ENCODE data around the gene B4GALT5.
"Not testable (repeated sequence)": the region's sequence is repeated elsewhere in the genome, so short reads cannot be mapped to it uniquely, and the experiment has no call there.

Gene B4GALT5

GRCh38 chr20:49713753-49714712 is at the start of gene B4GALT5:
TSS of gene B4GALT5 (minus strand) at chr20:49713878. CDS start at chr20:49713690, 188 bp downstream.
- DNase-seq (ENCODE audit: low read depth in 2 of 2): peak; percentile 45 to 64

- no peak for DNase-seq (ENCODE audit: low read depth in 2 of 2)
Observed at GRCh38 chr20:49762940-49763766, 49.5 kb upstream of the B4GALT5 start.

GRCh38 chr20:49761888-49762287 is 48.2 kb upstream of the B4GALT5 start:
- not testable (repeated sequence) for DNase-seq (ENCODE audit: low read depth in 2 of 2)

DNA sequence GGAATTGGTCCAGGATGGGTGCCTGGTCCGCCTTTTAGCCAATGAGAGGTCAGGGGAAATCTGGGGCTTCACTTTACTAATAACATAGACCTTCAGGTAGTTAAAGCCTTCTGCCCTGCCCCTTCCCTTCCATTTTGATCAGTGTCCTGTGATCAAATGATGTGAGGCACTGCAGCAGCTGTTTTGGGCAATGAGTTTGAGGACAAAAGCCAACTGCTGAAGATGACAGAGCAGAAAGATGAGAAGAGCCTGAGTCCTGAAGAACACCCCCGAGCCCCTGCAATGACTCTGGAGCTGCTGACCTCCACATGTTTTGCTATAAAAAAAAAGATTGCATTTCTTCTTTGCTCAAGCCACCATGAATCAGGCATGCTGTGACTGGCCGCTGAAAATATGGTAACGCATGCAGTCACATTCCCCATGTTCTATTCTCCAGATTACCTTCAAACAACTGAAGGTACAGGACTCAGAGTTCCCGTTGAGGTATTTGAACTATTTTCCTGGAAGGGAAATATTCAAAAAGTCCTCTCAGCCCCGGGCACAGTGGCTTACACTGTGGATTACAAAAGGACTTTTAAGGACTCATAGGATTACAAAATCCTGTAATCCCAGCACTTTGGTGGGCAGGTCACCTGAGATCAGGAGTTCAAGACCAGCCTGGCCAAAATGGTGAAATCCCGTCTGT is 45.7 kb upstream of the B4GALT5 start:
- DNase-seq (ENCODE audit: low read depth in 2 of 2): no peak

DNA sequence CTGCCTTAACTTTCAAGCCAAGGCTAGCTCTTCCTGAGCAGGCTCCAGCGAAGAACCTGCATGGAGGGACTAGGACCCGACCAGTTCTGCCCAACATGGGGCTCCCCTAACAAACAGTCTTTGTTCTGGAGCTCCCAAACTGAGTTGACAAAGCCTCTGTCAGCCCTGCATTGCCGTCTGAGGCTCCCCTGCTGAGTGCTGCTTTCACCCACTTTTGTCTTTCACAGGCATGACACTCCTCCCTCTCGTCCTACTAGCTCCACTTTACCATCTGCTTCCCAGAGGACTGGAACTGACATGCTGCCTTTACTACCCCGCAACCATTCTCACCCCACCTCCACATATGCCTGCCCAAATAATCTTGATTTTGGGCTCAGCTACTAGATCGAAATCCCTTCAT is 45.1 kb upstream of the B4GALT5 start:
- DNase-seq (ENCODE audit: low read depth in 2 of 2): no peak

GRCh38 chr20:49757597-49757996 is 43.9 kb upstream of the B4GALT5 start:
- DNase-seq (ENCODE audit: low read depth in 2 of 2): no peak

GRCh38 chr20:49756241-49756640 is 42.6 kb upstream of the B4GALT5 start:
- no peak for DNase-seq (ENCODE audit: low read depth in 2 of 2)

- no peak for DNase-seq (ENCODE audit: low read depth in 2 of 2)
Observed at GRCh38 chr20:49754596-49754995, 40.9 kb upstream of the B4GALT5 start.

- DNase-seq (ENCODE audit: low read depth in 2 of 2): no peak
Observed at GRCh38 chr20:49753133-49753532, 39.5 kb upstream of the B4GALT5 start.

DNA sequence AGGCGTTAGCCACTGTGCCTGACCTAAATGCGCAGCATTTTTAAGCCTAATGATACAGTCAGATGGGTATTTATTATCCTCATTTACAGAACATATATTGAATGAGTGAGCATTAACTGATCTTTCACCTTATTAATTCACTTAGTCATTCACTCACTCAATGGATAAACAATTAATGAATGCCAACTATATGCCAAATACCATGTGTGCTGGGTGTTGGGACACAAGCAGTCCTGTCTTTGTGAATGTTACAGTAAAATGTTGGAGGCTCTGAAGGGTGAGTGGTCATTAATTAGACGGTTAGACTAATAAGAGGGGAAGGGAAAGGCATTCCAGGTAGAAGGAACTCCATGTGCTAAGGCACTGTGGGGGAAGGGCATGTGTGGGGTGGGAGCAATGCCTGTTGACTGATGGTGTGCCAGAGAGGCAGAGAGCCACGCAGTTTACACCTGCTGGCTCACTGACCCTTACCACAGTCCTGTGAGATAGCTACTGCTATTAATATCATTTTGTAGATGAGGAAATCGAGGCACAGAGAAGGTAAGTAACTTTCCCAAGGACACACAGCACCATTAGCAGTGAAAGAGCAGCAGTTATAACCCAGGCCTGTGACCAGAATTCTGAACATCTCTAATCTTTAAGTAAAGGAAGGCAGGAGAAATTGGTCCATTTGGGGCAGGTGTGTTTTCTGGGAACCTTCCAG is 38.7 kb upstream of the B4GALT5 start:
- no peak for DNase-seq (ENCODE audit: low read depth in 2 of 2)

GRCh38 chr20:49751397-49751736 is 37.7 kb upstream of the B4GALT5 start:
- DNase-seq (ENCODE audit: low read depth in 2 of 2): no peak

- DNase-seq (ENCODE audit: low read depth in 2 of 2): no peak
Observed at GRCh38 chr20:49750611-49751396, 37.1 kb upstream of the B4GALT5 start.

DNA sequence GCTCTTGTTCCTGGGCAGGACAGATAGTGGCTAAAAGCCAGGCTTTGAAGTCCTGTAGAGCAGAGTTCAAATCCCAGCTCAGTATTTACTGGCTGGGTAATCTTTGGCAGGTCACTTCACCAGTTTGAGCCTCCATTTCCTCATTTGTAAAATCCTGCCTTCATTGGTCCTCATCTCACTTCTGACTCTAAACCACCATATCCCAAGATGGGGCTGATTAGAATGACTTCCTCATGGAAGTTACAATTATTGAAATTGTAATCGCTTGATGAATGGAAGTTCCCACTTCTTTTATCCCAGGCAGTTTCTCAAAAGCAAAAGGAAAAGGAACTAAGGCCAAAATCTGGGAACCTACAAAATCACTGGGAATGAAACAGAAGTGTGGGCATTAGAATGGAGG is 35.9 kb upstream of the B4GALT5 start:
- no peak for DNase-seq (ENCODE audit: low read depth in 2 of 2)

DNA sequence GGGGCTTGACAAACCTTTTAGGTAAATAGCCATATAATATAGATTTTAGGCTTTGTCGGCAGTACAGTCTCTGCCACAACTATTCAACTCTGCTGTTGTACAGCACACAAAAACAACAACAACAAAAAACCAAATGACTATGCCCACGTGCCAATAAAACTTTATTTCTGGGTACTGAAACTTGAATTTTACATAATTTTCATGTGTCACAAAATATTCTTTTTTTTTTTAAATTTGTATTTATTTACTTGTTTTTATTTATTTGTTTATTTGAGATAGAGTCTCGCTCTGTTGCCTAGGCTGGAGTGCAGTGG is 34.8 kb upstream of the B4GALT5 start:
- no peak for DNase-seq (ENCODE audit: low read depth in 2 of 2)

- DNase-seq (ENCODE audit: low read depth in 2 of 2): no peak
Observed at GRCh38 chr20:49747707-49748524, 34.2 kb upstream of the B4GALT5 start.

GRCh38 chr20:49742948-49743347 is 29.3 kb upstream of the B4GALT5 start:
- DNase-seq (ENCODE audit: low read depth in 2 of 2): no peak

GRCh38 chr20:49741977-49742376 is 28.3 kb upstream of the B4GALT5 start:
- no peak for DNase-seq (ENCODE audit: low read depth in 2 of 2)

DNA sequence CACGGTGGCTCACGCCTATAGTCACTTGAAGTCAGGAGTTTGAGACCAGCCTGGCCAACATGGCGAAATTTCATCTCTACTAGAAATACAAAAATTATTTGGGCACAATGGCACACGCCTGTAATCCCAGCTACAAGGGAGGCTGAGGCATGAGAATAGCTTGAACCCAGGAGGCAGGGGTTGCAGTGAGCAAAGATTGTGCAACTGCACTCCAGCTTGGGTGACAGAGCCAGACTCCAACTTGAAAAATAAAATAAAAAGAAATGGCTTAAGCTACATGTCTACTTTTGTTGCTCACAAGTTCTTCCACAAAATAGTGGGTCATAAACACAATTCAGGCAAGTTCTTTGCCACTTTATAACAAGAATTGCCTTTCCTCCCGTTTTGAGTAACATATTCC is 27.1 kb upstream of the B4GALT5 start:
- no peak for DNase-seq (ENCODE audit: low read depth in 2 of 2)

GRCh38 chr20:49739042-49739441 is 25.4 kb upstream of the B4GALT5 start:
- no peak for DNase-seq (ENCODE audit: low read depth in 2 of 2)

GRCh38 chr20:49737260-49737659 is 23.6 kb upstream of the B4GALT5 start:
- DNase-seq (ENCODE audit: low read depth in 2 of 2): no peak
